Activated T-cell treated with anti-CD3 and anti-CD28 coated beads for 48 hours (primary cell): ENCODE results near the gene HBA1.
"Not testable (repeated sequence)": the region's sequence is repeated elsewhere in the genome, so short reads cannot be mapped to it uniquely, and the experiment has no call there.

ENCODE experiments used
- DNase-seq: peaks from one replicate; pipeline ENCODE4 v3.0.0-alpha.2; 2020; ENCODE audit warnings: low read depth

Gene HBA1

GRCh38 chr16:160242-160641 lies 16.2 kb upstream of the HBA1 start:
- DNase-seq = not testable (repeated sequence)

GRCh38 chr16:160691-161190 lies 15.7 kb upstream of the HBA1 start:
- DNase-seq = no peak

- no peak for DNase-seq
These were observed 14.0 kb upstream of the HBA1 start for GRCh38 chr16:162271-162991.

GRCh38 chr16:163139-163538 lies 13.3 kb upstream of the HBA1 start:
- not testable (repeated sequence) for DNase-seq

- DNase-seq = not testable (repeated sequence)
These were observed 12.8 kb upstream of the HBA1 start for GRCh38 chr16:163696-164095.

GRCh38 chr16:164134-164823 lies 12.2 kb upstream of the HBA1 start:
- not testable (repeated sequence) for DNase-seq

GRCh38 chr16:164827-165538 lies 11.5 kb upstream of the HBA1 start:
- no peak for DNase-seq

GRCh38 chr16:165539-166374 lies 10.7 kb upstream of the HBA1 start, which contains the start of gene HBM:
Gene HBM, plus strand, starts transcription at chr16:165978. Its CDS starts 20 bp downstream, at chr16:165998.
- DNase-seq = no peak

GRCh38 chr16:166375-167121 lies 9.9 kb upstream of the HBA1 start:
- no peak for DNase-seq

GRCh38 chr16:167122-167690 lies 9.3 kb upstream of the HBA1 start:
- no peak for DNase-seq

- DNase-seq = no peak
These were observed 8.1 kb upstream of the HBA1 start for GRCh38 chr16:168424-168823.

GRCh38 chr16:169014-169413 lies 7.5 kb upstream of the HBA1 start:
- no peak for DNase-seq

- DNase-seq = not testable (repeated sequence)
These were observed 6.4 kb upstream of the HBA1 start for GRCh38 chr16:170088-170507.

GRCh38 chr16:170788-171187 lies 5.7 kb upstream of the HBA1 start:
- no peak for DNase-seq

- not testable (repeated sequence) for DNase-seq
These were observed 4.0 kb upstream of the HBA1 start, which contains the start of gene HBA2 for GRCh38 chr16:172374-172941. Gene HBA2, plus strand, starts transcription at chr16:172876. Its CDS starts 37 bp downstream, at chr16:172913.

GRCh38 chr16:173211-173854 lies 3.1 kb upstream of the HBA1 start:
- DNase-seq = not testable (repeated sequence)

GRCh38 chr16:173928-174769 lies 2.3 kb upstream of the HBA1 start:
- DNase-seq = not testable (repeated sequence)
